Cardiac muscle cell (in vitro differentiated cells and primary cell): ENCODE measurements around the gene DNAJC25. TPM values are rescaled to one million over a fixed set of nuclear protein-coding genes. Genes with fewer than 3 reads are reported as not detected.
A peak's percentile ranks its signal among the peaks of the same experiment; 100 is the strongest.

Experiments
- DNase-seq, 2 donors: peaks; one replicate each; pipeline versions ENCODE4 v3.0.0 to v3.0.0-alpha.2; 2010 to 2017; ENCODE audit warnings: low read depth in 1 of 2, low spot score in 1 of 2
- H3K27ac ChIP-seq: fragments of 200-600 bp; sonication (generic); 2 replicates; pipeline ENCODE4 v1.5.1; 2016
- H3K27me3 ChIP-seq: fragments of 200-600 bp; sonication (generic); 2 replicates; pipeline ENCODE4 v1.6.0; 2016; ENCODE audit warnings: control low read depth
- H3K36me3 ChIP-seq: fragments of 200-600 bp; sonication (generic); 2 replicates; pipeline ENCODE4 v1.5.1; 2016; ENCODE audit warnings: control low read depth
- H3K4me1 ChIP-seq: fragments of 200-600 bp; sonication (generic); 2 replicates; pipeline ENCODE4 v1.8.1; 2017; ENCODE audit warnings: low read depth, mild to moderate bottlenecking, mixed run types
- H3K4me3 ChIP-seq: fragments of 200-600 bp; sonication (generic); 2 replicates; pipeline ENCODE4 v1.5.1; 2016; ENCODE audit warnings: mild to moderate bottlenecking
- H3K9me3 ChIP-seq: fragments of 200-600 bp; sonication (generic); 2 replicates; pipeline ENCODE4 v1.5.1; 2017; ENCODE audit warnings: low read depth, mild to moderate bottlenecking, control low read depth
- polyA plus RNA-seq: library from polyadenylated mRNA; unstranded; fragments of >200 nt; fragmentation: Nextera tagmentation; extraction: Ambion mirVana; gene quantifications from 2 replicates; pipeline ENCODE4 v1.2.1, GENCODE V29; 2016
- total RNA-seq: library from RNA; depleted of rRNA; stranded (reverse); fragments of >200 nt; gene quantifications from 2 replicates; pipeline ENCODE4 v1.2.3, GENCODE V29; 2016
- TF ChIP-seq, protein P1 (sequence below): IDR thresholded peaks from 2 replicates; pipeline ENCODE4 v1.5.1; 2012; ENCODE audit warnings: low read depth, mild to moderate bottlenecking, low read length

Gene DNAJC25
- total RNA-seq = 6.9 and 7.1 TPM in 2 replicates
- 8.2 and 10.4 TPM in 2 replicates for polyA plus RNA-seq

GRCh38 chr9:111631214-111631971, at the start of gene DNAJC25:
DNAJC25 (plus strand) TSS chr9:111631334; CDS start chr9:111631408, 74 bp downstream.
- H3K9me3 ChIP-seq = no peaks in the 10 kb centered on the region
- TF ChIP-seq, protein P1, sequence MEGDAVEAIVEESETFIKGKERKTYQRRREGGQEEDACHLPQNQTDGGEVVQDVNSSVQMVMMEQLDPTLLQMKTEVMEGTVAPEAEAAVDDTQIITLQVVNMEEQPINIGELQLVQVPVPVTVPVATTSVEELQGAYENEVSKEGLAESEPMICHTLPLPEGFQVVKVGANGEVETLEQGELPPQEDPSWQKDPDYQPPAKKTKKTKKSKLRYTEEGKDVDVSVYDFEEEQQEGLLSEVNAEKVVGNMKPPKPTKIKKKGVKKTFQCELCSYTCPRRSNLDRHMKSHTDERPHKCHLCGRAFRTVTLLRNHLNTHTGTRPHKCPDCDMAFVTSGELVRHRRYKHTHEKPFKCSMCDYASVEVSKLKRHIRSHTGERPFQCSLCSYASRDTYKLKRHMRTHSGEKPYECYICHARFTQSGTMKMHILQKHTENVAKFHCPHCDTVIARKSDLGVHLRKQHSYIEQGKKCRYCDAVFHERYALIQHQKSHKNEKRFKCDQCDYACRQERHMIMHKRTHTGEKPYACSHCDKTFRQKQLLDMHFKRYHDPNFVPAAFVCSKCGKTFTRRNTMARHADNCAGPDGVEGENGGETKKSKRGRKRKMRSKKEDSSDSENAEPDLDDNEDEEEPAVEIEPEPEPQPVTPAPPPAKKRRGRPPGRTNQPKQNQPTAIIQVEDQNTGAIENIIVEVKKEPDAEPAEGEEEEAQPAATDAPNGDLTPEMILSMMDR = no peak
- peak within 1 kb of the TSS; percentile 83 for H3K27ac ChIP-seq
- peak within 1 kb of the TSS; percentile 82 for H3K4me3 ChIP-seq
- H3K27me3 ChIP-seq = no peaks in the 10 kb centered on the region
- H3K4me1 ChIP-seq = peaks cover 33% of the 10 kb centered on the region
- peak; percentile 97 to 99 for DNase-seq
- no peaks in the 10 kb centered on the region for H3K36me3 ChIP-seq

GRCh38 chr9:111582888-111583287, 48.2 kb upstream of the DNAJC25 start:
- H3K4me1 ChIP-seq = no peaks in the 10 kb centered on the region
- H3K27ac ChIP-seq = no peak overlapping the region
- H3K9me3 ChIP-seq = no peaks in the 10 kb centered on the region
- TF ChIP-seq, protein P1 = no peak
- no peak overlapping the region for H3K4me3 ChIP-seq
- peaks cover 37% of the 10 kb centered on the region for H3K36me3 ChIP-seq
- peak in 1 of 2 donors; percentile 68 for DNase-seq
- no peaks in the 10 kb centered on the region for H3K27me3 ChIP-seq

DNA sequence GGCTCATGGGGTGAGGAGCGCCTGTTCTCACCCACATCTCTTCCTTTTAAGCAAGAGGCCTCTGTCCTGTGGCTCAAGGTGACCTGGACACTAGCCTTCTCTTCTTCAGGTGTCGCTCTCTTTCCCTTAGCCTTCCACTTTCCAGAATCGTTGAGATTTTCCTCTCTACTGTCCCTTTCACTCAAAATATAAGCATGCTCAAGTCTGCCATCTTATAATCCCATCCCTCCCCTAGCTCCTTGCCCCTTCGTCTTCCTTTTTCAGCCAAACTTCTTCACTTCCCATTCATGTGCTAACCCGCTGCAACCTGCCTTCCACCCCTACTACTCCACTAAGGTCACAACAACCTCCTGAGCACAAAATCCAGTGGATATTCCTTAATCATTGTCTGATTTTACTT, 44.8 kb upstream of the DNAJC25 start:
- Histone ChIP-seq H3K27ac (no peak overlapping the region), H3K4me1 (no peaks in the 10 kb centered on the region), H3K9me3 (no peaks in the 10 kb centered on the region), H3K4me3 (no peak overlapping the region), H3K36me3 (peaks cover 28% of the 10 kb centered on the region), H3K27me3 (no peaks in the 10 kb centered on the region)
- TF ChIP-seq, protein P1 = no peak
- no peak for DNase-seq

DNA sequence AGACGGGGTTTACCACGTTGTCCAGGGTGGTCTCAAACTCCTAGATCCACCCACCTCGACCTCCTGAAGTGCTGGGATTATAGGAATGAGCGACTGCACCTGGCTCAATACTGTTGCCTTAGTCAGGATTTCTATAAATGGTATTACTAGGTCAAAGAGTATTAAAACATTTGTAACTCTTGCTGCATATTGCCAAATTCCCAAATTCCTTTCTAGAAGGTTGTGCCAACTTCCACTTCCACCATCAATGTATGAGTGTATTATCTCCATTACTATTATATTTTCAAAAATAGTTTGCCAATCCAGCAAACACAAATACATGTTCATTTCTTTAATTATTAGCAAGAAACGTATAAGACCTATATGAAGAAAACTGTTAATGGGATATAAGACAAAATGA, 42.3 kb upstream of the DNAJC25 start:
- Histone ChIP-seq H3K36me3 (peaks cover 15% of the 10 kb centered on the region), H3K4me1 (no peaks in the 10 kb centered on the region), H3K4me3 (no peak overlapping the region), H3K9me3 (no peaks in the 10 kb centered on the region), H3K27ac (no peak overlapping the region), H3K27me3 (no peaks in the 10 kb centered on the region)
- TF ChIP-seq, protein P1 = no peak
- peak in 1 of 2 donors; percentile 56 for DNase-seq

DNA sequence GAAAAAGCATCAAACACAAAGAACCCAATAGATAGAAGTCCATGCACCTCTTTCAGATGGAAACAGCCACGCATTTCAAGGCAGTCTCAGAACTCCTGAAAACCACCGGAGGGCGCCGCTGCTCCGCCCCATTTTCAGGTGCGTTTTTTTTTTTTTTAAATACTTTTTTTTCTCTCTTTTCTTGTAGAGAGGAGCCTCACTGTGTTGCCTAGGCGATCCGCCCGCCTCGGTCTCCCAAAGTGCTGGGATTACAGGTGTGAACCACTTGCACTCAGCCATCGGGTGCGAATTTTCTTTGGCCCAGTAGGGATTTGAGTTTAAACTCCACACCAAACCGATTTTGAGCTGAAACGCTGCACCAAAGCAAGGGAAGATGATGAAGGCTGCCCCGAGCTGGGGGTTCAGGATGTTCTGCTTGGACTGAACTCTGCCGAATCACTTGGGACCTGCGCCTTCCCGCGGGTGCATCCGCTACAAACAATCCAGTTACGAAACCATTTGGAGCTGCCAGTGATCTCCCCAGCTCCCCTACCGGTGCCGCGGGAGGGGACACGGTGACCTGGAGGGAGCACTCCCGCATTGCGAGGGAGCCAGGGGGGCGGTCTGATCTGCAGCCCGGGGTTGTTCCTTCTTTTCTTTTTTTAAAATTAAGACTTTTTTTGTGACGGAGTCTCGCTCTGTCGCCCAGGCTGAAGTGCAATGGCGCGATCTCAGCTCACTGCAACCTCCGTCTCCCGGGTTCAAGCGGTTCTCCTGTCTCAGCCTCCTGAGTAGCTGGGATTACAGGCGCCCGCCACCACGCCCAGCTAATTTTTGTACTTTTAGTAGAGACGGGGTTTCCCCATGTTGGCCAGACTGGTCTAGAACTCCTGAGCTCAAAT, 33.0 kb upstream of the DNAJC25 start:
- Histone ChIP-seq H3K27me3 (no peaks in the 10 kb centered on the region), H3K9me3 (no peaks in the 10 kb centered on the region), H3K36me3 (peaks cover 5% of the 10 kb centered on the region), H3K4me3 (peak overlapping the region; percentile 60), H3K27ac (no peak overlapping the region), H3K4me1 (no peaks in the 10 kb centered on the region)
- TF ChIP-seq, protein P1 = peak; percentile 69
- peak; percentile 66 to 78 for DNase-seq
